Measurements from ENCODE around the gene HOMER2. TPM values are rescaled to one million over a fixed set of nuclear protein-coding genes. Genes with fewer than 3 reads are reported as not detected.

The HOMER2 gene
- total and polyA plus RNA-seq, 2 of the 4 experiments (the other 2 are of a cell fraction): 0.54 to 0.79 TPM

DNA sequence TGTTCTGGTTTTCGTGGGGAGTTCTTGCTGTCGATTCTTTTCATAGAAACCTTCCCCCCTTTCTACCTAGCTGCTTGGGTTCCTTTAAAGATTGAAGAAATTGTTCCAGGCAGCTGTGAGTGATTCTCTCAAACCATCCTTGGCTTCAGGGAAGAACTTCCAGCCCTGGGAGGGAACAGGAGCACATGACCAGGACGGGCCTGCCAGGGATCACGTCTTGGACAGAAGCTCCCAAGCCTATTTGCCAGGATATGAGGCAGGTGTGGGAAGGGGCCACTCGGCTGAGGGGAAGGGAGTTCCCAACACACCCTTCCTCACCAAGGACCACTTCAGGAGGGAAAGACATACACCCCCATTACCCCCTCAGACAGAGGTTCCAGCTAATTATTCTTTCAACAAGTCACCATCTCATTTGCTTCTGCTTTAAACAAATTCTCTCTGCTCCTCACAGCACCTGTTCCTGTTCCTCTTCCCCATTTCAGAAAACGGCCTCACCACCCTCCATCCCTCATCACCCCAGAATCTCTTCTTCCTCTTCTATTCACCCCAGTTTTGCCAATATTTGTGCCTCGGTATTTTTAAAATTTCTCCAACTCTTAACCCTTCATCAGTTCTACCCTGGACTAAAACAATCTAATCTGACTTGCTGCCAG is 80.6 kb downstream of the HOMER2 start:
- Histone ChIP-seq H4K5ac (ENCODE audit: low read depth, low read length) (no peak overlapping the region), H3K4ac (ENCODE audit: low read depth, low read length) (no peak overlapping the region), H3K4me2 (ENCODE audit: low read depth, low read length) (no peak overlapping the region), H3K27me3 (ENCODE audit: control insufficient read depth, insufficient read depth, low read length) (no peaks in the 10 kb centered on the region), H2BK15ac (ENCODE audit: low read depth, low read length) (no peak overlapping the region), H4K91ac (ENCODE audit: insufficient read depth, low read depth, low read length) (no peak overlapping the region), H3K14ac (replicated peaks; ENCODE audit: low read depth, low read length) (no peak overlapping the region), H3K9ac (ENCODE audit: low read depth, low read length) (no peak overlapping the region), H3K9me1 (ENCODE audit: insufficient read depth, low read length) (peaks cover 4% of the 10 kb centered on the region; the same call in 1 of the 2 replicates), H2AK9ac (replicated peaks; ENCODE audit: low read depth, low read length, poor library complexity) (no peak overlapping the region), H3K9me3 (ENCODE audit: control insufficient read depth, insufficient read depth, low read length) (no peaks in the 10 kb centered on the region), H3K4me3 (ENCODE audit: insufficient read depth, low read depth, low read length) (no peak overlapping the region), H3K4me1 (ENCODE audit: control insufficient read depth, insufficient read depth, low read length) (0 out of 2 replicates have a peak, but pooled peaks cover 1% of the 10 kb centered on the region), H3K27ac (ENCODE audit: insufficient read depth, low read length) (no peak overlapping the region), H4K20me1 (ENCODE audit: insufficient read depth, low read length) (no peaks in the 10 kb centered on the region), H2BK120ac (ENCODE audit: low read depth, low read length) (no peak overlapping the region), H3K18ac (ENCODE audit: low read depth, low read length) (no peak overlapping the region), H2AFZ (replicated peaks; ENCODE audit: low read length, poor library complexity) (no peak overlapping the region), H3K23ac (ENCODE audit: low read depth, low read length) (no peak overlapping the region), H2AK5ac (ENCODE audit: low read depth, low read length) (no peak overlapping the region), H3K79me1 (ENCODE audit: low read depth in 1 of 2, low read length in 2 of 2) (no peaks in the 10 kb centered on the region), H4K8ac (ENCODE audit: low read depth in 2 of 2, low read length in 2 of 2) (no peak overlapping the region), H2BK20ac (ENCODE audit: low read depth, low read length) (no peak overlapping the region), H3K36me3 (ENCODE audit: control insufficient read depth, insufficient read depth, low read length) (no peaks in the 10 kb centered on the region), H2BK5ac (ENCODE audit: low read depth, low read length, poor library complexity, severe bottlenecking) (no peak overlapping the region), H3K56ac (ENCODE audit: extremely low read depth, insufficient read depth, low read length) (no peak overlapping the region)
- DNase-seq (no peak), ATAC-seq (ENCODE audit: low read depth) (no peak)
- POLR2A ChIA-PET (ENCODE audit: unreplicated experiment): no interaction called here
- dilution Hi-C loops (cut with HindIII; ENCODE audit: low sequenced_read_pairs, unreplicated experiment): no loop called here
- WGBS, 2 experiments (ENCODE audit: extremely low coverage in 2 of 2, insufficient read length in 1 of 2): no CpG with 5 or more reads among the region's 7 CpGs
- CTCF ChIA-PET: no interaction called here
- no TSS peak for BruUV-seq (replicated peaks)
- TF ChIP-seq USF2 (IDR thresholded peaks at IDR 0.05; ENCODE audit: low read depth, low read length) (no peak), MAZ (IDR thresholded peaks at IDR 0.05; ENCODE audit: borderline replicate concordance, low read depth, low read length) (no peak), MXI1 (IDR thresholded peaks at IDR 0.05; ENCODE audit: borderline replicate concordance, low read depth, low read length) (no peak), SMC3 (IDR thresholded peaks at IDR 0.05; ENCODE audit: low read depth, low read length) (no peak), ELK1 (IDR thresholded peaks at IDR 0.05; ENCODE audit: borderline replicate concordance, low read depth, low read length) (no peak), NFE2L2 (IDR thresholded peaks at IDR 0.05; ENCODE audit: low read depth, low read length) (no peak), RFX5 (IDR thresholded peaks at IDR 0.05; ENCODE audit: low read depth, low read length) (no peak), MAFK (IDR thresholded peaks at IDR 0.05; ENCODE audit: low read depth, low read length) (no peak), FOS (IDR thresholded peaks at IDR 0.05; ENCODE audit: low read depth, low read length) (no peak), POLR2A (IDR thresholded peaks at IDR 0.05; ENCODE audit: low read depth, low read length) (no peak), CEBPB (IDR thresholded peaks at IDR 0.05; ENCODE audit: low read depth, low read length) (no peak), BHLHE40 (IDR thresholded peaks at IDR 0.05; ENCODE audit: low read depth, low read length) (no peak)
- TF ChIP-seq, protein P1, sequence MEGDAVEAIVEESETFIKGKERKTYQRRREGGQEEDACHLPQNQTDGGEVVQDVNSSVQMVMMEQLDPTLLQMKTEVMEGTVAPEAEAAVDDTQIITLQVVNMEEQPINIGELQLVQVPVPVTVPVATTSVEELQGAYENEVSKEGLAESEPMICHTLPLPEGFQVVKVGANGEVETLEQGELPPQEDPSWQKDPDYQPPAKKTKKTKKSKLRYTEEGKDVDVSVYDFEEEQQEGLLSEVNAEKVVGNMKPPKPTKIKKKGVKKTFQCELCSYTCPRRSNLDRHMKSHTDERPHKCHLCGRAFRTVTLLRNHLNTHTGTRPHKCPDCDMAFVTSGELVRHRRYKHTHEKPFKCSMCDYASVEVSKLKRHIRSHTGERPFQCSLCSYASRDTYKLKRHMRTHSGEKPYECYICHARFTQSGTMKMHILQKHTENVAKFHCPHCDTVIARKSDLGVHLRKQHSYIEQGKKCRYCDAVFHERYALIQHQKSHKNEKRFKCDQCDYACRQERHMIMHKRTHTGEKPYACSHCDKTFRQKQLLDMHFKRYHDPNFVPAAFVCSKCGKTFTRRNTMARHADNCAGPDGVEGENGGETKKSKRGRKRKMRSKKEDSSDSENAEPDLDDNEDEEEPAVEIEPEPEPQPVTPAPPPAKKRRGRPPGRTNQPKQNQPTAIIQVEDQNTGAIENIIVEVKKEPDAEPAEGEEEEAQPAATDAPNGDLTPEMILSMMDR (conservative IDR thresholded peaks at IDR 0.05; ENCODE audit: low read depth, low read length): no peak
- intact Hi-C loops (cut with micrococcal nuclease): no loop called here
- in situ Hi-C loops (cut with MboI; ENCODE audit: low sequenced_read_pairs): no loop called here
